HepG2 (cell line): ENCODE data around the gene CABLES2. TPM values are rescaled to one million over a fixed set of nuclear protein-coding genes. Genes with fewer than 3 reads are reported as not detected.

Experiments
- ATF7 ChIP-seq, 2 experiments: fragments of 450-650 bp in 1 of 2; sonication (generic) in 1 of 2; formaldehyde crosslinking in 1 of 2; IDR thresholded peaks; 2 replicates each; pipeline versions ENCODE4 v1.4.0 to v1.6.1; 2016 to 2020; ENCODE audit warnings: antibody characterized with exemption in 1 of 2, mild to moderate bottlenecking in 1 of 2, missing genetic modification reagents in 1 of 2
- ELF1 ChIP-seq: sonication (generic); formaldehyde crosslinking; IDR thresholded peaks from 2 replicates; pipeline ENCODE4 v1.4.0; 2020; ENCODE audit warnings: missing genetic modification reagents
- GLMP ChIP-seq: sonication (generic); formaldehyde crosslinking; IDR thresholded peaks from 2 replicates; pipeline ENCODE4 v1.9.0; 2021; ENCODE audit warnings: missing genetic modification reagents, mild to moderate bottlenecking, borderline replicate concordance
- HNRNPL ChIP-seq: fragments of 200-400 bp; formaldehyde crosslinking; IDR thresholded peaks from 2 replicates; pipeline ENCODE4 v1.6.1; 2017; ENCODE audit warnings: mild to moderate bottlenecking, low read depth, low read length
- KLF12 ChIP-seq: sonication (generic); formaldehyde crosslinking; IDR thresholded peaks from 2 replicates; pipeline ENCODE4 v1.4.0; 2020; ENCODE audit warnings: missing genetic modification reagents, borderline replicate concordance
- NBN ChIP-seq: fragments of 450-650 bp; conservative IDR thresholded peaks from 2 replicates; pipeline ENCODE4 v1.6.1; 2017
- NR2F6 ChIP-seq, 2 experiments: IDR thresholded peaks; 2 replicates each; pipeline ENCODE4 v1.6.1; 2016; ENCODE audit warnings: antibody characterized with exemption in 1 of 2, mild to moderate bottlenecking in 1 of 2
- RBAK ChIP-seq: sonication (generic); formaldehyde crosslinking; IDR thresholded peaks from 2 replicates; pipeline ENCODE4 v1.5.1; 2020; ENCODE audit warnings: mild to moderate bottlenecking, missing genetic modification reagents
- SMAD1 ChIP-seq: sonication (generic); formaldehyde crosslinking; IDR thresholded peaks from 2 replicates; pipeline ENCODE4 v1.4.0; 2020; ENCODE audit warnings: missing genetic modification reagents, low read depth, mild to moderate bottlenecking, borderline replicate concordance
- SNAPC5 ChIP-seq: sonication (generic); formaldehyde crosslinking; IDR thresholded peaks from 2 replicates; pipeline ENCODE4 v1.8.1; 2023; ENCODE audit warnings: mild to moderate bottlenecking, missing genetic modification reagents, borderline replicate concordance
- SP2 ChIP-seq: sonication (generic); formaldehyde crosslinking; IDR thresholded peaks from 2 replicates; pipeline ENCODE4 v1.5.1; 2020; ENCODE audit warnings: mild to moderate bottlenecking, missing genetic modification reagents
- STAT6 ChIP-seq: sonication (generic); formaldehyde crosslinking; IDR thresholded peaks from 2 replicates; pipeline ENCODE4 v1.4.0; 2020; ENCODE audit warnings: missing genetic modification reagents, mild to moderate bottlenecking, borderline replicate concordance
- TBP ChIP-seq: sonication (generic); formaldehyde crosslinking; IDR thresholded peaks from 2 replicates; pipeline ENCODE4 v1.5.0; 2020; ENCODE audit warnings: missing genetic modification reagents
- TERF1 ChIP-seq: sonication (generic); formaldehyde crosslinking; IDR thresholded peaks from 2 replicates; pipeline ENCODE4 v1.8.0; 2022; ENCODE audit warnings: mild to moderate bottlenecking, missing genetic modification reagents, moderate library complexity
- ZBTB26 ChIP-seq: IDR thresholded peaks from 2 replicates; pipeline ENCODE4 v1.6.1; 2016; ENCODE audit warnings: missing compliant biosample characterization, missing genetic modification reagents, borderline replicate concordance
- ZBTB37 ChIP-seq: sonication (generic); formaldehyde crosslinking; IDR thresholded peaks from 2 replicates; pipeline ENCODE4 v1.4.0; 2020; ENCODE audit warnings: mild to moderate bottlenecking, missing genetic modification reagents
- ZNF367 ChIP-seq: sonication (generic); formaldehyde crosslinking; IDR thresholded peaks from 2 replicates; pipeline ENCODE4 v1.4.0; 2020; ENCODE audit warnings: missing genetic modification reagents, borderline replicate concordance
- ZNF670 ChIP-seq: sonication (generic); formaldehyde crosslinking; IDR thresholded peaks from 2 replicates; pipeline ENCODE4 v1.8.0; 2022; ENCODE audit warnings: mild to moderate bottlenecking, missing genetic modification reagents, borderline replicate concordance
- polyA plus RNA-seq, 8 experiments: library from polyadenylated mRNA; depleted of rRNA in 3 of 8; stranded (reverse) in 7 of 8; unstranded in 1 of 8; fragments of >200 nt; fragmentation: Illumina TruSeq in 4 of 8; extraction: Trizol in 4 of 8; gene quantifications; 2 replicates each; pipeline versions ENCODE4 v1.2.1 to v1.2.3, GENCODE V29; 2011 to 2016; ENCODE audit warnings: low read depth in 4 of 8, missing spikeins in 1 of 8, mixed read lengths in 1 of 8; ENCODE audit not compliant: insufficient read depth in 1 of 8
- total RNA-seq, 5 experiments: library from RNA; depleted of rRNA; stranded (reverse); fragments of >200 nt; fragmentation: Illumina TruSeq; extraction: Trizol; gene quantifications; 2 replicates each; pipeline ENCODE4 v1.2.3, GENCODE V29; 2016; ENCODE audit warnings: low read depth in 1 of 5

CABLES2 gene
- total and polyA plus RNA-seq, 2 of the 13 experiments (the other 11 are each of a cell fraction or from before 2014, with no cell fraction given): 5.2 to 9.7 TPM

GRCh38 chr20:62407221-62407992 is at the start of gene CABLES2 (continued):
- peak; percentile 94; the same call in 1 of the 2 replicates for TF ChIP-seq KLF12 (CRISPR knock-in tag)
- TF ChIP-seq ZNF367 (CRISPR knock-in tag): peak; percentile 93; the same call in 1 of the 2 replicates
- TF ChIP-seq ZBTB26 (CRISPR knock-in tag): peak; percentile 62; the same call in 1 of the 2 replicates
- TF ChIP-seq NR2F6 (IDR thresholded peaks at IDR 0.05): no peak
- TF ChIP-seq NR2F6 (CRISPR knock-in tag; IDR thresholded peaks at IDR 0.05): peak; percentile 32; the same call in 1 of the 2 replicates
- TF ChIP-seq NBN: no peak
- TF ChIP-seq GLMP: no peak
- no peak for TF ChIP-seq STAT6 (CRISPR knock-in tag)
- TF ChIP-seq SP2 (CRISPR knock-in tag): peak; percentile 78
- 0 out of 2 replicates have a peak, but pooled peaks have one; percentile 6 for TF ChIP-seq RBAK (CRISPR knock-in tag)
- TF ChIP-seq HNRNPL: peak; percentile 71; the same call in 1 of the 2 replicates
- peak; percentile 84; the same call in 1 of the 2 replicates for TF ChIP-seq ZNF670 (CRISPR knock-in tag)
- TF ChIP-seq ATF7 (IDR thresholded peaks at IDR 0.05): no peak
- peak; percentile 83 for TF ChIP-seq ATF7 (CRISPR knock-in tag; IDR thresholded peaks at IDR 0.05)
- peak; percentile 96 for TF ChIP-seq SNAPC5 (CRISPR knock-in tag)
- peak; percentile 91; the same call in 1 of the 2 replicates for TF ChIP-seq SMAD1 (CRISPR knock-in tag)
- TF ChIP-seq TBP (CRISPR knock-in tag): 0 out of 2 replicates have a peak, but pooled peaks have one; percentile 85
- no peak for TF ChIP-seq TERF1 (CRISPR knock-in tag)
- peak; percentile 86 for TF ChIP-seq ELF1
- TF ChIP-seq ZBTB37 (CRISPR knock-in tag): 0 out of 2 replicates have a peak, but pooled peaks have one; percentile 23
